CD4-positive, alpha-beta T cell treated with Interleukin-15 for 4 hours (primary cell): ENCODE measurements around the gene SUDS3.

Source experiments
- DNase-seq: peaks from one replicate; pipeline ENCODE4 v3.0.0-alpha.2; 2020; ENCODE audit warnings: low spot score

The SUDS3 gene

DNA sequence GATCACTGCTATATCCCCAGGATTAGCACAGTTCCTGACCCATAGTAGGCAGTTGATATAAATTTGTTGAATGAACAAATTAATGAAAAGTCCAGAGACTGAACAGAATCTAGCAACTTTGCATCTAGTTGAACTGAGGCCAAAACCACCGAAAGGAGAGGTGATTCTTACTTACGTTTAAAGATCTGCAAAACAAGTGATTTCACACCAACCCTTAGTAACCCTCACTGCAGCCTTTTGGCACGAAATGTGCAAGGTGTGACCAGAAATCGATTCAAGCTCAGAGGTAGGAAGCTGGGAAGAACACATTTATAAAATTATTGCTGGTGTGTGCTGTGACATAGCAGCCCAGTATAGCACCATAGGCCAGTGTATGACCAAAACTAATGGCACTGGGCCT is 70.8 kb downstream of the SUDS3 start:
- DNase-seq, result no peak

DNA sequence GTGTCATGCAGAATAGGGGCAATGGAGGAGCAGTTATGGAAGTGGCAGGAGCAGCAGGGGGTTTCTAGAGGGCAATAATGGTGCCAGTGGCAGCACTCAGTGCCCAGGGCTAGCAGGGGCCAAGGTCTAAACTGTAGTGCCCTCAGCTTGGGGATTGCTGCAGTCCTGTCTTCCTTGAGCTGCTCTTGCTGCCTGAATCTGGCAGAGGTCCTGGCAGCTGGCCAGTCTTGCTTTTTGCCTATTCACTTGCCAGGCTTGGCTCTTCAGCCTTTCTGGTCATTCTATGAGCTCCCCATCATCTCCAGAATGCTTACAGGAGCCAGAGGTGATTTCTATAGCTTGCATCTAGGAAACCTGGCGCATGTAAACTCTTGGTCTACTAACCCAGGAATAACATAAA is 72.0 kb downstream of the SUDS3 start:
- DNase-seq, result no peak

DNA sequence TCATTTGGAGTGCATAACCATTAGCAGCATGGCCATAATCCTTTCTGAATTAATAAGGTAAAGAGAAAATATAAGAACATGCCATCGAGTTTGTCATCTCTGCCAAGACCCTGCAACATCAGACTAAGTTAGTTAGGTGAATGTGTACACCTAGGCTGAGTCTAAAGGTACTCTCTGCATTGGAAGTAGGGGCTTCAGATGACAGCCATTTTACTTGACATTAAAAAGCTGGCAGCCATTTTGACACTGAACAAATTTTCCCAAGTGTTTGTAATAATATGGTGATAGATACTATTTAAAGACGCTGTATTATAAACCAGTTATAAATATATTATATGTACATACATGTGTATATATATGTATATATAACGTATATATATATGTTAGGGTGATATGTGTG is 79.0 kb downstream of the SUDS3 start:
- DNase-seq, result no peak

DNA sequence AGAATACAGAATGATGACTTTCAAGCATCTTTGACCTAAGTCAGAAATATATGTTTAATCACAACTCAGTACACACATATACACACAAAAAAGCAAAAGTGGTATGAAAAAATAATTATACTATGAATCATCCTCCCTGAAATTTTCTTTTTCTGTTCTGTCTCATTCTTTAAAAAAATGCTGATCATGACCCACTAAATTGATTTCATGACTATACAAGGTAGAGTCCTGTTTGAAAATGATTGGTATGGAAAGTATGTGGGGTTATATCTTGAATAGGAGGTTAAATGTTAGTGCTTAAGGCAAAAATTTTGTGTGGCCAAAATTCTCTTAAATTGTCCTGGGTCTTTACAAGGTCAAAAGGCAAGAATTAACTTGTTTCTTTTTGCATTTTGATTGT is 80.4 kb downstream of the SUDS3 start:
- no peak for DNase-seq

DNA sequence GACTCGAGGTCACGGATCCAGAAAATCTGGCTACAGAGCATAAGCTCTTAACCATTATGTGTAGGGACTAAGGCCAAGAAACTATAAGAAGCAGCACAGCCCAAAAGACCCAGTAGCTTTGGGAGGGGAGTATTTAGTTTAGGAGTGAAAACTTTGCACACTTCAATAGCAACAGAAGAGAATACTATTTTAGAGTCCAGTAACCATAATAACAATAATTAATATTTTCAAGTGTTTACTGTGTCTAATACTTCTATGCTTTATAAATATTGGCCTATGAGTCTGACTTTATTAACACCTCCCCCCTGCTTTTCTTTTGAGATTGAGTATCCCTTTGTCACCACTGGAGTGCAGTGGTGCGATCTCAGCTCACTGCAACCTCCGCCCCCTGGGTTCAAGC is 82.8 kb downstream of the SUDS3 start:
- DNase-seq, result no peak

DNA sequence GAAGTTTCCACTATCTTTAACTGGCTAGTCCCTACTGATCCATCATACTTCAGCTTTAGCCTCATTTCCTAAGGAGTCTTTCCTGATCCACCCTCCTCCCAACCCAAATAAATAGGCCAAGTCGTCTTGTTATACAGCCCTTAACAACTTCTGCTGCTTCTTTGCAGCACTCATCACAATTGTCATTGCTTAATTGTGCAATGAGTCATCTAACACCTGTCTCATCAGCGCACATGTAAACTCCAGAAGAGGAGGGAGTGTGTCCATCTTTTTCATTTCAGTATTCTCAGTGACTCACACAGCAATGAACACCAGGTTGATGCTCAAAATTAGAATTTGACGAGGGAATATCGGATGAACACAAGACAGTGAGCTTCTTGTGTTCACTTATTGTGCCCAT is 87.3 kb downstream of the SUDS3 start:
- DNase-seq, result no peak

DNA sequence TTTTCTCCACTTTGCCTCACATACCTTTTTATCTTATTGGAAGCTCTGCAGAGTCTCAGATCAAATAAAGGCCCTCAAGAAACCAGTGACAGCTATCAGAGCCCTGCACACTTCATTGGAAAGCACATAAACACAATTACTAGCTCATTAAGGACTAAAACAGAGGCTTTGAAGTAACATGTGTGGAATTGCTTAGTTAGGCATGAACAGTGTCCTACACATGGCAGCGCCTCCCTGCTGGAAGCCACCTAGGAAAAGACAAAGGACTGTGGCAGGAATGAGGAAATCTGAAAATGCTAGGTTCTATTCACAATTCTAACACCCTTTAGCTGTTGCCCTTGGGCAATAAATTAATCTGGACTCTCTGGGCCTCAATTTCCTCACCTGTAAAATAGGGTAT is 89.4 kb downstream of the SUDS3 start:
- no peak for DNase-seq
